HepG2 (cell line): ENCODE measurements around the gene GP1BA. TPM values are rescaled to one million over a fixed set of nuclear protein-coding genes. Genes with fewer than 3 reads are reported as not detected.

Experiments used
- BCL6 ChIP-seq: IDR thresholded peaks from 2 replicates; pipeline ENCODE4 v1.6.1; 2016; ENCODE audit warnings: missing genetic modification reagents, missing compliant biosample characterization
- BHLHE40 ChIP-seq: IDR thresholded peaks from 2 replicates; pipeline ENCODE4 v1.6.1; 2011; ENCODE audit warnings: low read length, improper control_type of control experiment
- CEBPB ChIP-seq: IDR thresholded peaks from 2 replicates; pipeline ENCODE4 v1.6.1; 2011; ENCODE audit warnings: low read depth, low read length, improper control_type of control experiment, borderline replicate concordance
- ETV6 ChIP-seq: sonication (generic); formaldehyde crosslinking; conservative IDR thresholded peaks from 2 replicates; pipeline ENCODE4 v1.4.0; 2020; ENCODE audit warnings: missing genetic modification reagents
- FOXO1 ChIP-seq: sonication (generic); formaldehyde crosslinking; IDR thresholded peaks from 2 replicates; pipeline ENCODE4 v1.4.0; 2020; ENCODE audit warnings: missing genetic modification reagents
- GLI4 ChIP-seq: sonication (generic); formaldehyde crosslinking; IDR thresholded peaks from 2 replicates; pipeline ENCODE4 v1.5.1; 2020; ENCODE audit warnings: missing genetic modification reagents, mild to moderate bottlenecking, moderate library complexity, borderline replicate concordance
- HHEX ChIP-seq: IDR thresholded peaks from 2 replicates; pipeline ENCODE4 v1.6.1; 2016; ENCODE audit warnings: control low read depth
- ISL2 ChIP-seq: sonication (generic); formaldehyde crosslinking; IDR thresholded peaks from 2 replicates; pipeline ENCODE4 v1.5.0; 2020; ENCODE audit warnings: missing genetic modification reagents
- MED13 ChIP-seq: sonication (generic); formaldehyde crosslinking; IDR thresholded peaks from 2 replicates; pipeline ENCODE4 v1.5.0; 2020; ENCODE audit warnings: missing genetic modification reagents
- NFE2 ChIP-seq: sonication (generic); formaldehyde crosslinking; IDR thresholded peaks from 2 replicates; pipeline ENCODE4 v1.4.0; 2020; ENCODE audit warnings: missing genetic modification reagents
- SIN3B ChIP-seq: fragments of 150-350 bp; IDR thresholded peaks from 2 replicates; pipeline ENCODE4 v1.6.1; 2014; ENCODE audit warnings: low read length
- SP5 ChIP-seq: IDR thresholded peaks from 2 replicates; pipeline ENCODE4 v1.6.1; 2016; ENCODE audit warnings: low read depth, borderline replicate concordance
- STAT6 ChIP-seq: sonication (generic); formaldehyde crosslinking; IDR thresholded peaks from 2 replicates; pipeline ENCODE4 v1.4.0; 2020; ENCODE audit warnings: missing genetic modification reagents, mild to moderate bottlenecking, borderline replicate concordance
- TEAD3 ChIP-seq: optimal IDR thresholded peaks from 2 replicates; pipeline ENCODE3; 2016; ENCODE audit warnings: borderline replicate concordance
- TFE3 ChIP-seq: IDR thresholded peaks from 2 replicates; pipeline ENCODE4 v1.6.1; 2016
- THRA ChIP-seq: sonication (generic); formaldehyde crosslinking; IDR thresholded peaks from 2 replicates; pipeline ENCODE4 v1.4.0; 2020; ENCODE audit warnings: missing genetic modification reagents, borderline replicate concordance
- ZFP41 ChIP-seq: sonication (generic); formaldehyde crosslinking; IDR thresholded peaks from 2 replicates; pipeline ENCODE4 v1.4.0; 2020; ENCODE audit warnings: mild to moderate bottlenecking, missing genetic modification reagents, borderline replicate concordance
- ZNF343 ChIP-seq: sonication (generic); formaldehyde crosslinking; IDR thresholded peaks from 2 replicates; pipeline ENCODE4 v1.4.0; 2020; ENCODE audit warnings: mild to moderate bottlenecking, missing genetic modification reagents
- ZNF382 ChIP-seq: sonication (generic); formaldehyde crosslinking; IDR thresholded peaks from 2 replicates; pipeline ENCODE4 v1.5.0; 2020; ENCODE audit warnings: missing genetic modification reagents, mild to moderate bottlenecking, borderline replicate concordance
- ZNF446 ChIP-seq: sonication (generic); formaldehyde crosslinking; IDR thresholded peaks from 2 replicates; pipeline ENCODE4 v1.5.0; 2020; ENCODE audit warnings: mild to moderate bottlenecking, missing genetic modification reagents
- ZNF557 ChIP-seq: sonication (generic); formaldehyde crosslinking; IDR thresholded peaks from 2 replicates; pipeline ENCODE4 v1.4.0; 2020; ENCODE audit warnings: missing genetic modification reagents
- ZNF562 ChIP-seq: sonication (generic); formaldehyde crosslinking; IDR thresholded peaks from 2 replicates; pipeline ENCODE4 v1.8.0; 2022; ENCODE audit warnings: missing genetic modification reagents, borderline replicate concordance
- ZNF713 ChIP-seq: sonication (generic); formaldehyde crosslinking; IDR thresholded peaks from 2 replicates; pipeline ENCODE4 v1.4.0; 2020; ENCODE audit warnings: mild to moderate bottlenecking, missing genetic modification reagents
- ZNF784 ChIP-seq: sonication (generic); formaldehyde crosslinking; IDR thresholded peaks from 2 replicates; pipeline ENCODE4 v1.5.1; 2020; ENCODE audit warnings: missing genetic modification reagents, mild to moderate bottlenecking, borderline replicate concordance
- polyA plus RNA-seq, 8 experiments: library from polyadenylated mRNA; depleted of rRNA in 3 of 8; stranded (reverse) in 7 of 8; unstranded in 1 of 8; fragments of >200 nt; fragmentation: Illumina TruSeq in 4 of 8; extraction: Trizol in 4 of 8; gene quantifications; 2 replicates each; pipeline versions ENCODE4 v1.2.1 to v1.2.3, GENCODE V29; 2011 to 2016; ENCODE audit warnings: low read depth in 4 of 8, missing spikeins in 1 of 8, mixed read lengths in 1 of 8; ENCODE audit not compliant: insufficient read depth in 1 of 8
- total RNA-seq, 5 experiments: library from RNA; depleted of rRNA; stranded (reverse); fragments of >200 nt; fragmentation: Illumina TruSeq; extraction: Trizol; gene quantifications; 2 replicates each; pipeline ENCODE4 v1.2.3, GENCODE V29; 2016; ENCODE audit warnings: low read depth in 1 of 5

The GP1BA gene
- total and polyA plus RNA-seq, 2 of the 13 experiments (the other 11 are each of a cell fraction or from before 2014, with no cell fraction given) = not detected

- TF ChIP-seq STAT6 (no peak), THRA (no peak), ZNF784 (no peak), ZNF562 (CRISPR knock-in tag) (no peak), HHEX (CRISPR knock-in tag) (no peak), ZNF713 (CRISPR knock-in tag) (no peak), SP5 (peak; percentile 13; the same call in 1 of the 2 replicates), ISL2 (CRISPR knock-in tag) (no peak), ZFP41 (CRISPR knock-in tag) (no peak), CEBPB (peak; percentile 93), ZNF557 (CRISPR knock-in tag) (no peak), BHLHE40 (no peak), ZNF343 (no peak), ZNF382 (CRISPR knock-in tag) (no peak), TFE3 (no peak), ZNF446 (CRISPR knock-in tag) (no peak), NFE2 (CRISPR knock-in tag) (no peak), FOXO1 (CRISPR knock-in tag) (peak; percentile 3; the same call in 1 of the 2 replicates), TEAD3 (CRISPR knock-in tag) (peak; percentile 65), BCL6 (CRISPR knock-in tag) (no peak), ETV6 (CRISPR knock-in tag) (no peak), MED13 (CRISPR knock-in tag) (no peak), GLI4 (CRISPR knock-in tag) (0 out of 2 replicates have a peak, but pooled peaks have one; percentile 30), SIN3B (no peak)
Measured at GRCh38 chr17:4920351-4921048, 11.6 kb upstream of the GP1BA start (continued).
